ENCODE data around the gene TCTA. TPM values are rescaled to one million over a fixed set of nuclear protein-coding genes. Genes with fewer than 3 reads are reported as not detected.
A peak's percentile ranks its signal among the peaks of the same experiment; 100 is the strongest.

The TCTA gene
- total and polyA plus RNA-seq, 2 of the 8 experiments (the other 6 are each of a cell fraction or from before 2014, with no cell fraction given): 6.2 to 11.0 TPM

DNA sequence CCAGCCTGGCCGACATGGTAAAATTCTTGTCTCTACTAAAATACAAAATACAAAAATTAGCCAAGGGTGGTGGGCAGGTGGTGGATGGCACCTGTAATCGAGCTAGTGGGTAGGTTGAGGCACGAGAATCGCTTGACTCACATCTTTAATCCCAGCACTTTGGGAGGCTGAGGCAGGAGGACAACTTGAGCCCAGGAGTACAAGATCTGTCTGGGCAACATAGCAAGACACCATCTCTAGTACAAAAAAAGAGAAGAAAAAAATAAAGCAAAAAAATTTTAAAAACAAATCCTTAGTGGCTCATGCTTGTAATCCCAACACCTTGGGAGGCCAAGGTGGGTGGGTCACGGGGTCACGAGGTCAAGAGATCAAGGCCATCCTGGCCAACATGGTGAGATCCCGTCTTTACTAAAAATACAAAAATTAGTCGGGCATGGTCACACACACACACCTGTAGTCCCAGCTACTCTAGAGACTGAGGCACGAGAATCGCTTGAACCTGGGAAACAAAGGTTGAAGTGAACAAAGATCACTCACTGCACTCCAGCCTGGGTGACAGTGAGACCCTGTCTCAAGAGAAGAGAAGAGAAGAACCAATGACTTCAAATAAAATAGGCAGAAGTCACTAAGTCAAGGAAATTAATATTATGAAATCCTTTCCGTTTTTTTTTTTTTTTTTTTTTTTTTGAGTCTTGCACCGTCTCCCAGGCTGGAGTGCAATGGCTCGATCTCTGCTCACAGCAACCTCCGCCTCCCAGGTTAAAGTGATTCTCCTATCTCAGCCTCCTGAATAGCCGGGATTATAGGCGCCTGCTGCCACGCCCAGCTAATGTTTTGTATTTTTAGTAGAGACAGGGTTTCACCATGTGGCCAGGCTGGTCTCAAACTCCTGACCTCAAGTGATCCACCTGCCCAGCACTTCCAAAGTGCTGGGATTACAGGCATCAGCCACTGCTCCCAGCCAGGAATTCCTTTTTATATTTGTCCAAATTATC, 5.4 kb upstream of the TCTA start:
- H2AK5ac ChIP-seq (ENCODE audit: low read depth, low read length): no peak overlapping the region
- no peak overlapping the region for H3K9ac ChIP-seq (replicated peaks in 1 of 4; ENCODE audit: extremely low read depth in 1 of 4, low read depth in 3 of 4, low read length in 3 of 4)
- no peak overlapping the region for H2BK120ac ChIP-seq (replicated peaks; ENCODE audit: low read depth, low read length)
- no peak overlapping the region for H3K56ac ChIP-seq (replicated peaks; ENCODE audit: insufficient read length, low read depth, low read length)
- H3K4ac ChIP-seq (replicated peaks; ENCODE audit: insufficient read length, low read depth, low read length): no peak overlapping the region
- 93% methylated on average over 16 of the region's 17 CpGs; no CpG with 5 or more reads in 1 of the 2 experiments for WGBS, 2 experiments (ENCODE audit: extremely low coverage in 1 of 2, insufficient coverage in 1 of 2, insufficient read length in 1 of 2, insufficient replicate concordance in 2 of 2, low coverage in 1 of 2, low lambda C conversion rate in 2 of 2, missing lambda C conversion rate in 1 of 2)
- ChIA-PET CTCF (ENCODE audit: partially characterized antibody) (interaction anchor here (1.6 kb wide), 1 partner anchor 16 kb away, joined by 4 read pairs; the partner anchor contains the start of gene AMT), POLR2A (ENCODE audit: partially characterized antibody) (no interaction called here)
- no peak for DNase-seq (ENCODE audit: low read depth in 1 of 2, low spot score in 2 of 2)
- FAIRE-seq: no peak
- H4K91ac ChIP-seq (replicated peaks; ENCODE audit: insufficient read length, low read length): no peak overlapping the region
- no peak overlapping the region for H4K5ac ChIP-seq (ENCODE audit: insufficient read length, low read depth, low read length)
- no peaks in the 10 kb centered on the region; a peak in 1 of 8 replicates for H3K36me3 ChIP-seq (ENCODE audit: control insufficient read depth in 2 of 4, insufficient read depth in 4 of 4, low read length in 3 of 4)
- H2BK20ac ChIP-seq (ENCODE audit: low read length): no peak overlapping the region
- TF ChIP-seq CHD2 (IDR thresholded peaks at IDR 0.05; ENCODE audit: low read length): no peak
- peak; percentile 52; the same call in 1 of the 2 replicates for TF ChIP-seq KDM1A (IDR thresholded peaks at IDR 0.05; ENCODE audit: borderline replicate concordance, low read length)
- no peak overlapping the region for H4K8ac ChIP-seq (ENCODE audit: extremely low read depth, insufficient read depth, low read length)
- H2BK15ac ChIP-seq (ENCODE audit: low read length): no peak overlapping the region
- no peak overlapping the region for H3K23ac ChIP-seq (ENCODE audit: insufficient read length)
- H3K14ac ChIP-seq (ENCODE audit: insufficient read length): no peak overlapping the region
- peaks cover 21 to 24% of the 10 kb centered on the region in 2 experiments for H4K20me1 ChIP-seq (replicated peaks in 1 of 2; ENCODE audit: control insufficient read depth in 1 of 2, insufficient read depth in 2 of 2, low read length in 2 of 2)
- no peak overlapping the region for H3K4me2 ChIP-seq (ENCODE audit: insufficient read depth in 1 of 2, low read depth in 2 of 2, low read length in 2 of 2)
- H3K79me2 ChIP-seq (ENCODE audit: control insufficient read depth in 1 of 2, insufficient read depth in 2 of 2, low read length in 2 of 2): peaks cover 47 to 94% of the 10 kb centered on the region in 2 experiments
- H3K23me2 ChIP-seq (ENCODE audit: low read depth, low read length): peaks cover 5% of the 10 kb centered on the region; the same call in 1 of the 2 replicates
- peaks cover 0 to 7% (median 4%) of the 10 kb centered on the region in 4 experiments; a peak in 3 of 7 replicates for H3K4me1 ChIP-seq (replicated peaks in 1 of 4; ENCODE audit: control insufficient read depth in 3 of 4, insufficient read depth in 4 of 4, low read length in 3 of 4)
- no peak overlapping the region for H3K18ac ChIP-seq (ENCODE audit: extremely low read depth, low read length)
- no peak overlapping the region for H2BK5ac ChIP-seq (ENCODE audit: low read depth, low read length)
- no peak overlapping the region for H3K4me3 ChIP-seq (ENCODE audit: extremely low read depth in 1 of 4, insufficient read depth in 2 of 4, low read depth in 3 of 4, low read length in 4 of 4)
- H2BK12ac ChIP-seq (ENCODE audit: low read depth, low read length): no peak overlapping the region
- no peak overlapping the region for H3K27ac ChIP-seq (ENCODE audit: low read depth, low read length)
- H3K9me3 ChIP-seq (ENCODE audit: insufficient read depth in 2 of 2, low read depth in 1 of 2, low read length in 1 of 2): no peaks in the 10 kb centered on the region
- H3K79me1 ChIP-seq (ENCODE audit: low read depth, low read length): peaks cover 11% of the 10 kb centered on the region
- H2AFZ ChIP-seq (ENCODE audit: low read length): no peak overlapping the region
- H3K27me3 ChIP-seq (replicated peaks in 1 of 4; ENCODE audit: control insufficient read depth in 3 of 4, extremely low read depth in 1 of 4, insufficient read depth in 3 of 4, low read length in 3 of 4): no peaks in the 10 kb centered on the region
